GM12878 (cell line): Measurements from ENCODE around the gene MAN1B1.

Experiments
- ATF7 ChIP-seq: fragments of 450-650 bp; IDR thresholded peaks from 2 replicates; pipeline ENCODE4 v1.6.1; 2016; ENCODE audit warnings: low read depth, mild to moderate bottlenecking
- EZH2 ChIP-seq: IDR thresholded peaks from 2 replicates; pipeline ENCODE4 v1.6.1; 2012; ENCODE audit warnings: low read depth, mild to moderate bottlenecking, control low read depth, inconsistent platforms, low read length, borderline replicate concordance; ENCODE audit not compliant: control insufficient read depth
- JUNB ChIP-seq: IDR thresholded peaks from 2 replicates; pipeline ENCODE4 v1.6.1; 2016; ENCODE audit warnings: antibody characterized with exemption, mild to moderate bottlenecking
- JUND ChIP-seq: IDR thresholded peaks from 2 replicates; pipeline ENCODE4 v1.6.1; 2012; ENCODE audit warnings: low read depth, mild to moderate bottlenecking, low read length, improper control_type of control experiment, moderate library complexity
- MTA3 ChIP-seq: IDR thresholded peaks from 2 replicates; pipeline ENCODE4 v1.6.1; 2012; ENCODE audit warnings: low read length, inconsistent platforms, borderline replicate concordance
- POLR2A ChIP-seq: IDR thresholded peaks from 2 replicates; pipeline ENCODE4 v1.6.1; 2011; ENCODE audit warnings: low read depth, mild to moderate bottlenecking, low read length
- TF ChIP-seq, protein P1 (sequence below), 3 experiments: IDR thresholded peaks in 2 of 3; conservative IDR thresholded peaks in 1 of 3; 2 replicates each; pipeline ENCODE4 v1.5.1; 2011; ENCODE audit warnings: low read depth in 3 of 3, low read length in 3 of 3, mild to moderate bottlenecking in 3 of 3, control low read depth in 2 of 3, moderate library complexity in 2 of 3, inconsistent platforms in 1 of 3, mixed read lengths in 1 of 3; ENCODE audit not compliant: control insufficient read depth in 2 of 3, insufficient read depth in 1 of 3; ENCODE audit errors: extremely low read depth in 1 of 3

- TF ChIP-seq, protein P1, sequence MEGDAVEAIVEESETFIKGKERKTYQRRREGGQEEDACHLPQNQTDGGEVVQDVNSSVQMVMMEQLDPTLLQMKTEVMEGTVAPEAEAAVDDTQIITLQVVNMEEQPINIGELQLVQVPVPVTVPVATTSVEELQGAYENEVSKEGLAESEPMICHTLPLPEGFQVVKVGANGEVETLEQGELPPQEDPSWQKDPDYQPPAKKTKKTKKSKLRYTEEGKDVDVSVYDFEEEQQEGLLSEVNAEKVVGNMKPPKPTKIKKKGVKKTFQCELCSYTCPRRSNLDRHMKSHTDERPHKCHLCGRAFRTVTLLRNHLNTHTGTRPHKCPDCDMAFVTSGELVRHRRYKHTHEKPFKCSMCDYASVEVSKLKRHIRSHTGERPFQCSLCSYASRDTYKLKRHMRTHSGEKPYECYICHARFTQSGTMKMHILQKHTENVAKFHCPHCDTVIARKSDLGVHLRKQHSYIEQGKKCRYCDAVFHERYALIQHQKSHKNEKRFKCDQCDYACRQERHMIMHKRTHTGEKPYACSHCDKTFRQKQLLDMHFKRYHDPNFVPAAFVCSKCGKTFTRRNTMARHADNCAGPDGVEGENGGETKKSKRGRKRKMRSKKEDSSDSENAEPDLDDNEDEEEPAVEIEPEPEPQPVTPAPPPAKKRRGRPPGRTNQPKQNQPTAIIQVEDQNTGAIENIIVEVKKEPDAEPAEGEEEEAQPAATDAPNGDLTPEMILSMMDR (IDR thresholded peaks at IDR 0.05 in 2 of 3, conservative IDR thresholded peaks at IDR 0.05 in 1 of 3; ENCODE audit: control insufficient read depth in 2 of 3, extremely low read depth in 1 of 3, insufficient read depth in 1 of 3, low read depth in 3 of 3, low read length in 3 of 3) = no peak
- TF ChIP-seq POLR2A (no peak), JUNB (no peak), EZH2 (no peak), MTA3 (no peak), JUND (no peak), ATF7 (no peak)
Measured at GRCh38 chr9:137138722-137139467, 52.1 kb downstream of the MAN1B1 start, which contains the start of gene GRIN1.
